Measurements from ENCODE around the gene SMG6.
A peak's percentile ranks its signal among the peaks of the same experiment; 100 is the strongest.

SMG6 gene

GRCh38 chr17:2137342-2138098, 166.1 kb downstream of the SMG6 start:
- no peak for DNase-seq

GRCh38 chr17:2136241-2136640, 167.3 kb downstream of the SMG6 start:
- no peak for DNase-seq

- no peak for DNase-seq
Measured at GRCh38 chr17:2128011-2128410, 175.6 kb downstream of the SMG6 start.

GRCh38 chr17:2125013-2125535, 178.5 kb downstream of the SMG6 start:
- no peak for DNase-seq

- DNase-seq, result no peak
Measured at GRCh38 chr17:2124391-2124790, 179.2 kb downstream of the SMG6 start.

DNA sequence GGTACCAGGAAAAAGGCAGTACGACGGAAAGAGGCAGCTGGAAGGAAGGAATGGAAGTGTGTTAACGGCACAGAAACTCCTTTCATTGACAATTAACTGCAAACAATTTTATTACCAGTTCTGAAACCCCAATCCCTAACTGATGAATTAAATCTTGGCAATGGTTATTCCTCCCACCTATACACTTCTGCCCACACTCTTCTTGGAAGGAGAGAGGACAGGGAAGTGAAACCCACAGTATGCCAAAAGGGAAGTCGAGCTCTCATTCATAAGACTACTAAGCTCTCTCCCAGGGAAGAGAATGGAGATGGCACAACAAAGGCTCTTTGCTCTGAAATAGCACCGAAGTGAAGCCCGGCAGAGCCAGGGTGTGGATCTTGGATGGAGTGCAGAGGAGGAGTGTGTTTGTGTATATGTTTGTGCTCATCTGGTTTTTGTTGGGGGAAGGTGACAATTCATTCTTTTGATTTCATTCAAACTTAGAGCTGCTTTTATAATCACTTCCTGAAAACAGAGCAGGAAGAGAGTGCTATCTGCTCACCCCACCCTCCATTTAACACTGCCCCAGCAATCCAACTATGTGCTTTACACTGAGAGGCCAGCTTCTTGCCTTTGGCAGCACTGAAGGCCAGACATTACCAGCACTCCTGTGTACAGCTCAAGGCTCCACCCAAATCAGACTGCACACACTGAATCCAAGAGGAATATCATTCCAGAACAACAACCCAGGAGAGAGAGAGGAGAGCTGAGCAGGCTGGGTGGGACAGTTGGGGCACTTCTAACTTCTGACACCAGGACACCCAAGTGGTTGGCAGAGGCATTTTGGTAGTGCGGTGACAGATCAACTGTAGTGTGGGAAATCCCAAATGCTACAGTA, 180.0 kb downstream of the SMG6 start:
- DNase-seq, result no peak

DNA sequence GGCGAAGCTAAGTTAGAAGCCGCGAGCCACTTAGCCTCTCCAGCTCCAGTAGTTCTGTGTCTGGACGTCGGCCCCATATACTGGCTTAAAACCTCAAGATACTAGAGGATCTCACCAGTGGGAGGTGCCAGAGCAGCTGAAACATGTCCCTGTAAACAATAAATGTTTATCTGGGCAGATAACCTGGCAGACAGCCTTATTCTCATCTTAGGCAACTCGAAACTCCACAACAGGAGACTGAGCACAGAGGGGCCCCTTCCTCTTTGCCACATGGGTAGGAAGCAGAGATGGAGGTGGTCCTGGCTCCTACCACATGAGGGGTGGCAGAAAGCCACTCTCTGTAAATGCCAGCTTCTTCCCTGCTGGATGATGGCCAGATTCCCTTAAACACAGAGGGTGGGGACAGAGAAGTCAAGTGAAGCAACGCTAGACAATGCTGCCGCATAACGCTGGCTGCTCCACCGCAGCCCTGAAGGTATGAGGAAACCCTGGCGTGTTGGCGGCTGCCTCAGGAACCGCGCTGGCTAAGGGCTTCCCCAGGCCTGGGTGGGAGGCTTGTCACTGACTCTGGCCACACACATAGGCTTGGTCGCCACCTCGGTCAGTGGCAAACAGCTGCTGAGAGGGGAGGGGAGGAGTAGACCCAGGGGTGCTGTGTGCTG, 180.8 kb downstream of the SMG6 start:
- no peak for DNase-seq

DNA sequence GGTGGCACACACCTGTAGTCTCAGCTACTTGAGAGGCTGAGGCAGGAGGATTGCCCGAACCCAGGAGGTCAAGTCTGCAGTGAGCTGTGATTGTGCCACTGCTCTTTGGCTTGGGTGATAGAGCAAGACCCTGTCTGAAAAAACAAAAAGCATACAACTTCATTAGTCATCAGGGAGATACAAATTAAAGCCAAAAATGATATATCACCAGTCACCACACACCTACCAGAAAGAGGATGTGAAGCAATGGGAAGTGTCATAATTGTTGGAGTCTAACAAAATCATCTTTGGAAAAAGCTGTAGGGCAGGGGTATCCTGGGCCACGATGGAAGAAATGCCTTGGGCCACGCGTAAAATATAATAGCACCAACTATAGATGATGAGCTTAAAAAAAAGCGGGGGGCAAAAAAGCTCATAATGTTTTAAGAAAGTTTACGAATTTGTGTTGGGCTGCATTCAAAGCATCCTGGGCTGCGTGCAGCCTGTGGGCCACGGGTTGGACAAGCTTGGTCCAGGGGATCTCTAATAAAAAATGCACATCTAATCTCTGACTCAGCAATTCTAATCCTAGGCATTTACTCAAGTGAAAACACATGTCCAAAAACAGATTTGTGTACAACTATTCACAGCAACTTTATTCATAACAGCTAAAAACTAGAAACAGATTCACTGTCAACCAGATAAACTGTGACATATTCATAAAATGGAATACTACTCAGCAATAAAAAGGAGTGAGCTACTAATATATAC, 182.8 kb downstream of the SMG6 start:
- no peak for DNase-seq

- DNase-seq, result no peak
Measured at GRCh38 chr17:2113279-2113622, 190.3 kb downstream of the SMG6 start.

GRCh38 chr17:2111691-2112090, 191.9 kb downstream of the SMG6 start:
- no peak for DNase-seq

- DNase-seq, result no peak
Measured at GRCh38 chr17:2110436-2110835, 193.1 kb downstream of the SMG6 start.

- no peak for DNase-seq
Measured at GRCh38 chr17:2108170-2108569, 195.4 kb downstream of the SMG6 start.

GRCh38 chr17:2107506-2107905, 196.1 kb downstream of the SMG6 start:
- DNase-seq, result no peak

DNA sequence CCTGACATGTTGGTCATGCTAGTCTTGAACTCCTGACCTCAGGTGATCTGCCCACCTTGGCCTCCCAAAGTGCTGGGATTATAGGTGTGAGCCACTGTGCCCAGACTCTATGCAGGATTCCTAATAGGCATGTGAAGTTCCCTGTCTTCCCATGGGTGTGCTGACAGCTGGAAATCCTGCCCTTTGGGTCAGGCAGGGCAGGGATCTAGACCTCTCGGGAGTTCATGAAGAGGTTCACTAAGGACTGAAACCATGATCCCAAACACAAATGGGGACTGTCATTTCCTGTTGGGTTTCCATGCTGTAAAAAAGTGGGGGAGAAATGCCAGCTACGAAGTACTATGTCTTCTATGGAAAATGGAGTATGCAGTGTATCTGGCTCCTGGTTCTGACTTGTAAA, 196.5 kb downstream of the SMG6 start:
- no peak for DNase-seq

DNA sequence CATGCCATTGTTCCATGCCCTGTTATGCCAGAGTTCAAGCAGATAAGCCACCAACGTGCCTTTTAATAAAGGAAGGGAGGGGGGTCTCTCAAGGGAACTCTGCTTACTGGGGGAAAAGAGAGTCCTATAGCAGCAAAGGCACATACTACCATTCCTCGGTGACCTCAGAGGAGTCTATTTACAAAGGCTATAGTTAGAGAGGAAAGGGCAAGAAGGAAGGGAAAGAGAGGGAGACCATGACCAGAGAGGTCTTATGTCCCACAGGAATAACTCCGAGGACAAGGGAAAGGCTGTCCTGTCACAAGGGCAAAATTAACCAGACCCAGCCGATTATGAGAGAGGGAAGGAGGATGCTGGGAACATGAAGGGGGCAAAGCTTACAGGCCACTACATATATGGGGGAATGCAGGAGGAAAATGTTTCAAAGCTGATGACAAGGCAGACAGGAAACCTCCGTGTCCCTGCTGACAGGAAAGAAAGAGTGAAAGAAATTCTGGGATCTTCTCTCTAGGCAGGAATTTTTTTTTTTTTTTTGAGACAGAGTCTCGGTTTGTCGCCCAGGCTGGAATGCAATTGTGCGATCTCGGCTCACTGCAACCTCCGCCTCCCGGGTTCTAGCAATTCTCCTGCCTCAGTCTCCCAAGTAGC, 197.2 kb downstream of the SMG6 start:
- no peak for DNase-seq

- no peak for DNase-seq
Measured at GRCh38 chr17:2105663-2106062, 197.9 kb downstream of the SMG6 start.

DNA sequence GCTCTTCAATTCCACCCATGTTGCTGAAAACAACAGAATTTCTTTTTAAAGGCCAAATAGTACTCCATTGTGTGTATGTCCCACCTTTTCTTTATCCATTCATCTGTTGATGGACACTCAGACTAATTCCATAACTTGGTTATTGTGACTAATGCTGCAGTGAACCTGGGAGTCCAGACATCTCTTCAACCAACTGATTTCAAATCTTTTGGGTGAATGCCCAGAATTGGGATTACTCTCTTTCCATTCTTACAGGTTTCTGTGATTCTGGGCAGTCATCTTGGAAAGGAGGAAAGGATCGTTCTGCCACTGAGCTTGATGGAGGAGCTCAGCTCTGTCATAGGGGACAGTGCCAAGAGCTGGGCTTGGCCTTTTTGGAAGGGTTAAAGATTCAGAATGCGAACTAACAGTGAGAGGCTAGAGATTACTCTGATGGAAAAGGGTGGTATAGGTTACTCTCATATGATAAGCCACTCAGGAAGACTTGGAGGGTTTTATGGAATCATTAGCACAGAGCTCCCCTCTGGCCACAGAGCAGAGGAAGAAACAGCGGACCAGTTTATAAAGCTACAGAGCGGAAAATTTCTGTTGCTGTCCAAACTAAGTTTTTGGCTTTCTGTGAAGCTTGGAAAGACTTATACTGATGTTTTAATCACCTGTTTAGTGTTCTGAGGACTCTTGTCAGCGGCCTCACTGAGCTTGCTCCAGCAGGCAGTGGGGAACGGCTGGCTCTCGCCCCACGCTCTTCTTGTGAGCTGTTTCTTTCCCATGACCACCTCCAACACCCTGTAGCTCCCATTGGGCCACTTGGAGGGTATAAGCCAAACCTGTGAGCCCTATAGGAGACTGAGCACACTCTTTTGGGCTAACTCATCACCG, 200.4 kb downstream of the SMG6 start:
- DNase-seq, result no peak

GRCh38 chr17:2101448-2102257, 201.9 kb downstream of the SMG6 start:
- DNase-seq, result peak; percentile 14

GRCh38 chr17:2095536-2095910, 208.1 kb downstream of the SMG6 start:
- no peak for DNase-seq

DNA sequence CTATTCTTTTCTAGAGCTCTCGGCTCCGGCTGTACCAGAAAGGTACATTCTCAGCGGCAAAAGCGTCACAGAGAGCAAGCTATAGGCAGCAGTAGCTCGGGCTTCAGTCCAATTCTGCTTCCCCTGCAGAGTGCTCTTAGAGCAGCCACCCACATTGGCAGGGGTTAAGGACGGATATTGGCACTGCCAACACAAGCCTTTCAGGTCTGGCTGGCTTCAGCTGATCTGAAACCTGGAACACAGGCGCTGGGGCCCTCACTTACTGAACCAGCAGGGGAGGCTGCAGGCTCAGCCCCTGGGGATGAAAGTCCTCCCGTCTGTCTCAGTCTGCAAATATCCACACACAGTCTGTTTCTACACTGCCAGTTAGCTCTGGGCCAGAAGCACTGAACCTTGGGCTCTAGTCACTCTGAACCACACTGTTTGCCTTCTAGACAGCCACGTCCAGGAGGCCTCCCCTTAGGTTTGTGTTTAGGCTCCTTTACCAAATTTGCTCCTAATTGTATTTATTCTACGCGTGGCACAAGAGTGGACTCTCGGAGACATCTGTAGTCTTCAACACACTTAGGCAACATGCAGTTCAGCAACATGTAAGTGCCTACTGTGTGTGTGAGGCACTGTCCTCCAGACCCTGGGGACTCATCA, 208.6 kb downstream of the SMG6 start:
- no peak for DNase-seq

Data from T-helper 9 cell (primary cell).